ENCODE results near the gene ADPRHL1. TPM values are rescaled to one million over a fixed set of nuclear protein-coding genes. Genes with fewer than 3 reads are reported as not detected.

Gene ADPRHL1
- total RNA-seq, 1 donor from 2014 or later: 8.4 TPM

DNA sequence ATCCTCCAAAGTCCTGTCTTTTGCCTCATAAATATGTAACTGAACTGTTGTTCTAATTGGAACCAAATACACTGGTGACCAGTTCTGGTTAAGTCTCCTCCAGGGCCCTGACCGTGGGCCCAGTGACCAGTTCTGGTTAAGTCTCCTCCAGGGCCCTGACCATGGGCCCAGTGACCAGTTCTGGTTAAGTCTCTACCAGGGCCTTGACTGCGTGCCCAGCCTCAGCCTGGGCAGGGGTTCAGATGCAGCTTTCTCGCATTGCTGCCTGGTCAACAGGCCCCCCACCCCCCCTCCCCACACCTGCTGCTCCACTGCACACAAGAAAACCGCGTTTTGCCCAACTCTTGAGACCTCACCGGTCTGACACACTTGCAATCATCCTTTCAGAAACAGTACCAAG, 85.5 kb downstream of the ADPRHL1 start:
- Mint-ChIP-seq H3K27ac (ENCODE audit: unreplicated experiment) (no peak overlapping the region), H3K9me3 (ENCODE audit: low read depth) (no peaks in the 10 kb centered on the region), H3K27me3 (ENCODE audit: low read depth) (peaks cover under 1% of the 10 kb centered on the region), H3K36me3 (ENCODE audit: low read depth) (no peaks in the 10 kb centered on the region), H3K4me1 (ENCODE audit: low read depth) (no peaks in the 10 kb centered on the region), H3K4me3 (ENCODE audit: unreplicated experiment) (no peak overlapping the region)
- TF ChIP-seq, protein P1, sequence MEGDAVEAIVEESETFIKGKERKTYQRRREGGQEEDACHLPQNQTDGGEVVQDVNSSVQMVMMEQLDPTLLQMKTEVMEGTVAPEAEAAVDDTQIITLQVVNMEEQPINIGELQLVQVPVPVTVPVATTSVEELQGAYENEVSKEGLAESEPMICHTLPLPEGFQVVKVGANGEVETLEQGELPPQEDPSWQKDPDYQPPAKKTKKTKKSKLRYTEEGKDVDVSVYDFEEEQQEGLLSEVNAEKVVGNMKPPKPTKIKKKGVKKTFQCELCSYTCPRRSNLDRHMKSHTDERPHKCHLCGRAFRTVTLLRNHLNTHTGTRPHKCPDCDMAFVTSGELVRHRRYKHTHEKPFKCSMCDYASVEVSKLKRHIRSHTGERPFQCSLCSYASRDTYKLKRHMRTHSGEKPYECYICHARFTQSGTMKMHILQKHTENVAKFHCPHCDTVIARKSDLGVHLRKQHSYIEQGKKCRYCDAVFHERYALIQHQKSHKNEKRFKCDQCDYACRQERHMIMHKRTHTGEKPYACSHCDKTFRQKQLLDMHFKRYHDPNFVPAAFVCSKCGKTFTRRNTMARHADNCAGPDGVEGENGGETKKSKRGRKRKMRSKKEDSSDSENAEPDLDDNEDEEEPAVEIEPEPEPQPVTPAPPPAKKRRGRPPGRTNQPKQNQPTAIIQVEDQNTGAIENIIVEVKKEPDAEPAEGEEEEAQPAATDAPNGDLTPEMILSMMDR (IDR thresholded peaks at IDR 0.05): no peak
- DNase-seq (ENCODE audit: low spot score): no peak

DNA sequence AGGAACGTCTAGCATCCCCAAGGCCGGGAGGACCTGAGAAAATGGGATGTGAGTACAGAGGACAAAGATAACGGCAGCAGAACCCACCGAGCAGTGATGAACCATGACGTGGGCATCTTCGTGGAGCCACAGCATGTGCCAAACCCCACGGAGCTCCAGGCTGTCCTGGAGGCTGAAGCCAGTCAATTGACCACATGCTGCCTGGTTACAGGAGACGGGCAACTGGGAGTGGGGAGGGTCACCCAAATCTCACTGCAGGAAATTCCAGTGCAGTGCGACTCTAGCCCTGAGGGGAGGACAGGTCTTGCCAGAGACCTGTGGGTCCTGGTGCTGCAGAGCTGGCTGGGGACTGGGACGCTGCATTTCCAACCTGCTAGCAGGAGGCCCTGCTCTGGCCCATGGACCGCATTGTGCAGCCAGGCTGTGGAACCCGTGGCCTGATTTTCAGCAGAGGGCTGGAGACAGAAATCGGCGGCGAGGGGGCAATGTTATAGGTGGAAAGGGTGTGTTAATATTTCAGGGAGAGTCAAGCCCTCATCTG, 86.2 kb downstream of the ADPRHL1 start:
- DNase-seq (ENCODE audit: low spot score): no peak
- TF ChIP-seq, protein P1 (IDR thresholded peaks at IDR 0.05): no peak
- no peaks in the 10 kb centered on the region for H3K36me3 Mint-ChIP-seq (ENCODE audit: low read depth)
- H3K27me3 Mint-ChIP-seq (ENCODE audit: low read depth): peaks cover 3% of the 10 kb centered on the region
- H3K9me3 Mint-ChIP-seq (ENCODE audit: low read depth): no peaks in the 10 kb centered on the region
- no peak overlapping the region for H3K4me3 Mint-ChIP-seq (ENCODE audit: unreplicated experiment)
- H3K4me1 Mint-ChIP-seq (ENCODE audit: low read depth): no peaks in the 10 kb centered on the region
- no peak overlapping the region for H3K27ac Mint-ChIP-seq (ENCODE audit: unreplicated experiment)

DNA sequence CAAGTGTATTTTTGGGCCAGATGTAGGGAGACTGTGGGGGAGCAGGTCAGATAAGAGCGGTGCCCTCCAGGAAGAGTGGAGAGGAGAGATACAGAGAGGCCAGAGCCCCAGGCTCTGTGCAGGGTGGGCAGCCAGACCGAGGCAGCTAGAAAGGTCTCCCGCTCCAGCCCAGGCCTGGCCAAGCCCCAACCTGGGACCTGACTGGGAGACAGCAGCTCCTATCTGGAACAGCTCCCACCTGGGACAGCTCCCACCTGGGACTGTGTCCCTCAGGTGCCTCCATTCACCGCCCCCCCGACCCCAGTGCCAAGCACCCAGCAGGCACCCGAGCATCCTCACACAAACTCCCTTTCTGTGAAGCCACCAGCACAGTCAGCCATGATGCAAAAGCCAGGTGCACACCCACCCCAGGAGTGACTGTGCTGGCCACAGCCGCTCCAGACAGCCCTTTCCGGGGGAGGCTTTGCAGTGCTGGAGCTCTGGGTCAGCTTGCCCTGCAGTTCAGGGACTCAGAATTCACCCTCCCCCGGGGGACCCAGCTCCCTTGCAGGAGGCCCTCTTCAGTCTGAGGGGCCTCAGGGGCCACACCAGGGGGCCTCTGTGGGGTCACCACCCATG, 87.2 kb downstream of the ADPRHL1 start:
- Mint-ChIP-seq H3K4me1 (ENCODE audit: low read depth) (peaks cover 5% of the 10 kb centered on the region), H3K27me3 (ENCODE audit: low read depth) (peaks cover 3% of the 10 kb centered on the region), H3K27ac (ENCODE audit: unreplicated experiment) (no peak overlapping the region), H3K4me3 (ENCODE audit: unreplicated experiment) (peak overlapping the region; percentile 49), H3K9me3 (ENCODE audit: low read depth) (no peaks in the 10 kb centered on the region), H3K36me3 (ENCODE audit: low read depth) (no peaks in the 10 kb centered on the region)
- no peak for DNase-seq (ENCODE audit: low spot score)
- TF ChIP-seq, protein P1 (IDR thresholded peaks at IDR 0.05): no peak

DNA sequence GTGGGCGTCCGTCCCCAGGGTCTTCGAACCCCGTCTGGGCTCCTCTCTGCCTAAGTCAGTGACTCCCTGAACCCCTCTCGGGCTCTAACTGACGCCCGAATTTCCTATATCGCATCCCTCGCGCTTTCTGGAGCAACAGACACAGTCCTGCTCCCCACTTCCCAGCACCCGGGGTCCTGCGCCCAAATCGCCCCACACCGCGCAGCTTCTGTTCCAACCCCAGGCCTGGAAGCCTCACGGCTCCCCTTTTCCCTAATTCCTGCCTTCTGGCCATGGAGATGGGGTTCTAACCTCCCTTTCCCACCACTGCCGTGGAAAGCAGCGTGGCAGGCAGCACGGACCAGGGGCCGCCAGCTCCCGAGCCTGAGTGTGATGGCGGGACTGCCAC, 87.7 kb downstream of the ADPRHL1 start:
- no peaks in the 10 kb centered on the region for H3K9me3 Mint-ChIP-seq (ENCODE audit: low read depth)
- DNase-seq (ENCODE audit: low spot score): no peak
- TF ChIP-seq, protein P1 (IDR thresholded peaks at IDR 0.05): no peak
- peaks cover 3% of the 10 kb centered on the region for H3K27me3 Mint-ChIP-seq (ENCODE audit: low read depth)
- peak overlapping the region; percentile 49 for H3K4me3 Mint-ChIP-seq (ENCODE audit: unreplicated experiment)
- no peaks in the 10 kb centered on the region for H3K36me3 Mint-ChIP-seq (ENCODE audit: low read depth)
- no peak overlapping the region for H3K27ac Mint-ChIP-seq (ENCODE audit: unreplicated experiment)
- peaks cover 5% of the 10 kb centered on the region for H3K4me1 Mint-ChIP-seq (ENCODE audit: low read depth)

DNA sequence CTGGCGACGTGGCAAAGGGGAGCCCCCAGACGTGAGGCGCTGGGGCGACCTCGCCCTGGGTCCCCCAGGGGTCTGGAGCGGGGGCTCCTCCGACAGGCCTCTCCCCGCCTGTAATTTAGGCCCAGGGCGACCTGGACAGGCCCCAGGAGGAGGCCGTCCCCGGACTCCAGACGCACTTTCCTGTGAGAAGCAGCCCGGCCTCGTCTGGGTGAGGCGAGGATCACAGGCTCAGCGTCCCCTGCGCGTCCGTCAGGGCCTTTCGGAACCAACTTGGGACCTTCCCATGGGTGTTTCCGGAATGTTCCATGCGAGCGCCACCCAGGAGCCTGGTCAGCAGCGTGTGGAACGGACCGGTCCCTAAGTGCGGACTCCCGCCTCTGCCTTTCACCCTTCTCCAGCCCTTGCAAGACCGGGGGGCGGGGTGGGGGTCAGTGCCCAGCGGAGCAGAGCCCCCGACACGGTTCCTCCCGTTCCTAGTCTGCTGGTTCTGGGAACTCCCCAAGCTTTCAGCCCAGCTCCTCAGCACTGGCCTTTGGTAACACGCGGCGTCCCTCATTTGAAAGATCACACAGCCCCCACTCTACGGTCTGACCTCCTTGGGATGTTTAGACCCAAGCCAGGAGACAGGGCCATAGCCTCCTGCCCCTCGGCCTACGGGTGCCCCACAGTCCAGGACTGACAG, 88.2 kb downstream of the ADPRHL1 start:
- Mint-ChIP-seq H3K4me3 (ENCODE audit: unreplicated experiment) (peak overlapping the region; percentile 19), H3K36me3 (ENCODE audit: low read depth) (no peaks in the 10 kb centered on the region), H3K27me3 (ENCODE audit: low read depth) (peaks cover 3% of the 10 kb centered on the region), H3K9me3 (ENCODE audit: low read depth) (no peaks in the 10 kb centered on the region), H3K27ac (ENCODE audit: unreplicated experiment) (no peak overlapping the region), H3K4me1 (ENCODE audit: low read depth) (peaks cover 5% of the 10 kb centered on the region)
- DNase-seq (ENCODE audit: low spot score): no peak
- TF ChIP-seq, protein P1 (IDR thresholded peaks at IDR 0.05): no peak

All from chondrocyte (in vitro differentiated cells).